Hepatocyte (in vitro differentiated cells): Measurements from ENCODE around the gene PIP4P1. TPM values are rescaled to one million over a fixed set of nuclear protein-coding genes. Genes with fewer than 3 reads are reported as not detected.

Experiments used
- DNase-seq: peaks from one replicate; pipeline ENCODE4 v3.0.0-alpha.2; 2016; ENCODE audit warnings: low spot score
- H2AFZ ChIP-seq: fragments of 200-600 bp; sonication (generic); 2 replicates; pipeline ENCODE4 v1.6.0; 2016; ENCODE audit warnings: antibody characterized with exemption, mild to moderate bottlenecking
- H3K27ac ChIP-seq: fragments of 200-600 bp; sonication (generic); 2 replicates; pipeline ENCODE4 v1.5.1; 2016; ENCODE audit warnings: mild to moderate bottlenecking
- H3K27me3 ChIP-seq: fragments of 200-600 bp; sonication (generic); 2 replicates; pipeline ENCODE4 v1.6.1; 2016
- H3K36me3 ChIP-seq: fragments of 200-600 bp; sonication (generic); replicated peaks from 2 replicates; pipeline ENCODE4 v1.5.1; 2016; ENCODE audit warnings: low read depth; ENCODE audit not compliant: insufficient read depth
- H3K4me1 ChIP-seq: fragments of 200-600 bp; sonication (generic); 2 replicates; pipeline ENCODE4 v1.5.1; 2016; ENCODE audit warnings: mild to moderate bottlenecking, moderate library complexity; ENCODE audit not compliant: insufficient read depth
- H3K4me2 ChIP-seq: fragments of 200-600 bp; sonication (generic); 2 replicates; pipeline ENCODE4 v1.6.0; 2016
- H3K4me3 ChIP-seq: fragments of 200-600 bp; sonication (generic); 2 replicates; pipeline ENCODE4 v1.5.1; 2016; ENCODE audit warnings: mild to moderate bottlenecking
- H3K79me2 ChIP-seq: fragments of 200-600 bp; sonication (generic); 2 replicates; pipeline ENCODE4 v1.6.0; 2017; ENCODE audit warnings: mild to moderate bottlenecking
- H3K9me2 ChIP-seq: fragments of 200-600 bp; sonication (generic); replicated peaks from 2 replicates; pipeline ENCODE4 v1.6.0; 2017; ENCODE audit warnings: mild to moderate bottlenecking; ENCODE audit not compliant: insufficient read depth
- H3K9me3 ChIP-seq: fragments of 200-600 bp; sonication (generic); 2 replicates; pipeline ENCODE4 v1.5.1; 2016; ENCODE audit warnings: low read depth, mild to moderate bottlenecking
- H4K20me1 ChIP-seq: fragments of 200-600 bp; sonication (generic); 2 replicates; pipeline ENCODE4 v1.6.0; 2016; ENCODE audit warnings: mild to moderate bottlenecking; ENCODE audit not compliant: insufficient read depth, poor library complexity, severe bottlenecking
- EZH2 ChIP-seq: fragments of 200-600 bp; sonication (generic); IDR thresholded peaks from 2 replicates; pipeline ENCODE4 v1.6.1; 2016; ENCODE audit warnings: antibody characterized with exemption, mild to moderate bottlenecking, borderline replicate concordance
- EZH2phosphoT487 ChIP-seq: fragments of 200-600 bp; sonication (generic); IDR thresholded peaks from one replicate; pipeline ENCODE4 v1.6.1; 2018; ENCODE audit warnings: antibody characterized with exemption, mild to moderate bottlenecking, low read depth, moderate library complexity; ENCODE audit not compliant: unreplicated experiment, severe bottlenecking
- WGBS: methylation state at CpG from one replicate; pipeline ENCODE4 v1.1.6; 2016; ENCODE audit warnings: low lambda C conversion rate; ENCODE audit errors: missing lambda C conversion rate; 5-methylcytosine and 5-hydroxymethylcytosine counted together
- polyA plus RNA-seq: library from polyadenylated mRNA; unstranded; fragments of >200 nt; fragmentation: Nextera tagmentation; extraction: Ambion mirVana; gene quantifications from 2 replicates; pipeline ENCODE4 v1.2.1, GENCODE V29; 2016
- total RNA-seq: library from RNA; depleted of rRNA; stranded (reverse); fragments of >200 nt; gene quantifications from 2 replicates; pipeline ENCODE4 v1.2.3, GENCODE V29; 2014
- TF ChIP-seq, protein P1 (sequence below): fragments of 200-600 bp; sonication (generic); IDR thresholded peaks from 2 replicates; pipeline ENCODE4 v1.5.1; 2016; ENCODE audit warnings: antibody characterized with exemption, mild to moderate bottlenecking; ENCODE audit not compliant: poor library complexity

The PIP4P1 gene
- total and polyA plus RNA-seq, 2 experiments from 2014 or later, result 40.1 to 85.0 TPM

DNA sequence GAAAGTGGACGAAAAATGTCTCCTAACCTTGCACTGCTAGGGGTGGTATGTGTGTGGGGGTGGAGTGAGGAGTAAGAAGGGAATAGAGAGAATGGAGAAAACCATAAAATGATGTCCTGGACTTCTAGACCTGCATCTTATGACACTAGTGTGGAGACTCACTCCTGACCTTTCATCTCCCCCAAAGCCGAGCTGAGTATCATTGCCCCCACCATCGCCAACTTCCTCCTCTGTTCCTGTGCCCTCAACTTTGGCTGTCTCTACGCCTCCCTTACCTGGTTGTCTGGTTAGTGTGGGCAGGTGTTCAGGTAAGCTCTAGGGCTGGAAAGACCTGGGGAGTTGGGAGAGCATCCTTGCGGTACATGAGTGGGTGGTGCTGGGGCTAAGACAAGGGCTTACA lies 20.8 kb downstream of the PIP4P1 start:
- 84% methylated on average over 5 of the region's 5 CpGs for WGBS

DNA sequence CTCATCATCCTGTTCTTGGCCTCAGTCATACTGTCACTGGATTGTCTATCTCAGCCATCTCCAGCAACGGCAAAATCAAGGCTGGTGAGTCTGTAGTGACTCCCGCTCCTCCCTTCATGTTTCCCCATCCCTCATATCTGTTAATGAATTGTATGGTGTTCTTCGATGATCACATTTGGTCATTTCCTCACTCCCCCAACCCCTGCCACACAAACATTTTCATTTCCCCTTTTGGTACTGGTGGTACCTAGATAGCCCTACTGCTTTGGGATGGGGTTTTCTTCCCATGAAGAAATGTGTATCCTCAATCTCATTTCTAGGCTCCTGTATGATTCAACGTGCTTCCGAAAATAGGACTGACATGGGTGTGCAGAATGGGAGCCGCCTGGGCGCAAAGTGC lies 22.6 kb downstream of the PIP4P1 start:
- TF ChIP-seq, protein P1, sequence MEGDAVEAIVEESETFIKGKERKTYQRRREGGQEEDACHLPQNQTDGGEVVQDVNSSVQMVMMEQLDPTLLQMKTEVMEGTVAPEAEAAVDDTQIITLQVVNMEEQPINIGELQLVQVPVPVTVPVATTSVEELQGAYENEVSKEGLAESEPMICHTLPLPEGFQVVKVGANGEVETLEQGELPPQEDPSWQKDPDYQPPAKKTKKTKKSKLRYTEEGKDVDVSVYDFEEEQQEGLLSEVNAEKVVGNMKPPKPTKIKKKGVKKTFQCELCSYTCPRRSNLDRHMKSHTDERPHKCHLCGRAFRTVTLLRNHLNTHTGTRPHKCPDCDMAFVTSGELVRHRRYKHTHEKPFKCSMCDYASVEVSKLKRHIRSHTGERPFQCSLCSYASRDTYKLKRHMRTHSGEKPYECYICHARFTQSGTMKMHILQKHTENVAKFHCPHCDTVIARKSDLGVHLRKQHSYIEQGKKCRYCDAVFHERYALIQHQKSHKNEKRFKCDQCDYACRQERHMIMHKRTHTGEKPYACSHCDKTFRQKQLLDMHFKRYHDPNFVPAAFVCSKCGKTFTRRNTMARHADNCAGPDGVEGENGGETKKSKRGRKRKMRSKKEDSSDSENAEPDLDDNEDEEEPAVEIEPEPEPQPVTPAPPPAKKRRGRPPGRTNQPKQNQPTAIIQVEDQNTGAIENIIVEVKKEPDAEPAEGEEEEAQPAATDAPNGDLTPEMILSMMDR, result no peak
- TF ChIP-seq EZH2 (no peak), EZH2phosphoT487 (no peak)
- 96% methylated on average over 7 of the region's 7 CpGs for WGBS
- no peaks in the 10 kb centered on the region for H3K9me3 ChIP-seq

More for the DNA sequence above, 20.8 kb downstream of the PIP4P1 start:
- H3K27me3 ChIP-seq, result no peaks in the 10 kb centered on the region
- no peaks in the 10 kb centered on the region for H4K20me1 ChIP-seq
- peaks cover 4% of the 10 kb centered on the region for H3K4me1 ChIP-seq
- H3K27ac ChIP-seq, result no peak overlapping the region
- DNase-seq, result no peak
- H3K79me2 ChIP-seq, result no peaks in the 10 kb centered on the region
- no peak overlapping the region for H2AFZ ChIP-seq
- H3K9me3 ChIP-seq, result no peaks in the 10 kb centered on the region
- H3K36me3 ChIP-seq, result no peaks in the 10 kb centered on the region
- no peaks in the 10 kb centered on the region for H3K9me2 ChIP-seq
- H3K4me3 ChIP-seq, result no peak overlapping the region
- no peak overlapping the region for H3K4me2 ChIP-seq
- TF ChIP-seq, protein P1, result no peak
- TF ChIP-seq EZH2 (no peak), EZH2phosphoT487 (no peak)

DNA sequence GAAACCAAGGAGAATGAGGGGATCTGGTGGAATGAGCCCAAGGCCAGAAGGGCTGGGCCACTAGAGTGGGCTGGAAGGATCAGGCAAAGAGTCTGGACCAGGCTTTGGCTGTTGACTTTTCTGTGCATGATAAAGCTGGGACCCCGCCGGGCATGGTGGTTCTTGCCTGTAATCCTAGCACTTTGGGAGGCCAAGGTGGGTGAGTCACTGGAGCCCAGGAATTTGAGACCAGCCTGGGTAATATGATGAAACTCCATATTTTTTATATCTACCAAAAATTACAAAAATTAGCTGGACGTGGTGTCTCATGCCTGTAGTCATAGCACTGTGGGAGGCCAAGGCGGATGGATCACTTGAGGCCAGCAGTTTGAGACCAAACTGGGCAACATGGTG lies 24.9 kb downstream of the PIP4P1 start:
- no peak overlapping the region for H3K27ac ChIP-seq
- TF ChIP-seq, protein P1, result no peak
- TF ChIP-seq EZH2 (no peak), EZH2phosphoT487 (no peak)
- no peaks in the 10 kb centered on the region for H3K4me1 ChIP-seq
- no peak for DNase-seq
- H3K36me3 ChIP-seq, result no peaks in the 10 kb centered on the region
- H3K9me2 ChIP-seq, result no peaks in the 10 kb centered on the region
- no peaks in the 10 kb centered on the region for H4K20me1 ChIP-seq
- H2AFZ ChIP-seq, result no peak overlapping the region
- no peak overlapping the region for H3K4me2 ChIP-seq
- 90% methylated on average over 4 of the region's 4 CpGs for WGBS
- H3K4me3 ChIP-seq, result no peak overlapping the region
- H3K9me3 ChIP-seq, result no peaks in the 10 kb centered on the region
- H3K79me2 ChIP-seq, result no peaks in the 10 kb centered on the region
- no peaks in the 10 kb centered on the region for H3K27me3 ChIP-seq

More for the DNA sequence above, 22.6 kb downstream of the PIP4P1 start:
- no peaks in the 10 kb centered on the region for H3K27me3 ChIP-seq
- H3K36me3 ChIP-seq, result no peaks in the 10 kb centered on the region
- H4K20me1 ChIP-seq, result no peaks in the 10 kb centered on the region
- H3K4me2 ChIP-seq, result no peak overlapping the region
- H3K79me2 ChIP-seq, result no peaks in the 10 kb centered on the region
- H3K9me2 ChIP-seq, result no peaks in the 10 kb centered on the region
- H3K27ac ChIP-seq, result no peak overlapping the region
- no peak overlapping the region for H3K4me3 ChIP-seq
- no peak for DNase-seq
- no peak overlapping the region for H2AFZ ChIP-seq
- peaks cover under 1% of the 10 kb centered on the region for H3K4me1 ChIP-seq
